WTC11 (cell line): ENCODE data around the gene SOS2.
"Not testable (repeated sequence)": the region's sequence is repeated elsewhere in the genome, so short reads cannot be mapped to it uniquely, and the experiment has no call there.

Source experiments
- ZNF121 ChIP-seq: sonication (generic); formaldehyde crosslinking; IDR thresholded peaks from 2 replicates; pipeline ENCODE4 v1.8.0; 2023; ENCODE audit warnings: missing genetic modification reagents
- TF ChIP-seq, protein P1 (sequence below): fragments of 200-600 bp; IDR thresholded peaks from 2 replicates; pipeline ENCODE4 v1.8.0; 2022; ENCODE audit warnings: antibody characterized with exemption
- TF ChIP-seq, protein P2 (sequence below): fragments of 250-450 bp; sonication (Bioruptor Pico); IDR thresholded peaks from 2 replicates; pipeline ENCODE4 v1.9.0; 2021; ENCODE audit warnings: mild to moderate bottlenecking
- TF ChIP-seq, protein P3 (sequence below): sonication (generic); formaldehyde crosslinking; IDR thresholded peaks from 2 replicates; pipeline ENCODE4 v1.8.0; 2023; ENCODE audit warnings: missing genetic modification reagents

DNA sequence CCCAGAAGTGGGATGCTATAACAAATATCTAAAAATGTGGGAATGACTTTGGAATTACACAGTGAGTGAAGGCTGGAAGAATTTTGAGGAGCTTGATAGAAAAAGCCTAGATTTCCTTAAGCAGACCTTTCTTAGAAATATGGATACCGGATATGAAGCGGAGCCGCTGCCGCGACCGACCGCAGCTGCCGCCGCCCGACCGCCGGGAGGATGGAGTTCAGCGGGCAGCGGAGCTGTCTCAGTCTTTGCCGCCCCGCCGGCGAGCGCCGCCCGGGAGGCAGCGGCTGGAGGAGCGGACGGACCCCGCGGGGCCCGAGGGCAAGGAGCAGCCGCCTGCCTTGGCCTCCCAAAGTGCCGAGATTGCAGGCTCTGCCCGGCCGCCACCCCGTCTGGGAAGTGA is 157.7 kb downstream of the SOS2 start:
- TF ChIP-seq, protein P1, sequence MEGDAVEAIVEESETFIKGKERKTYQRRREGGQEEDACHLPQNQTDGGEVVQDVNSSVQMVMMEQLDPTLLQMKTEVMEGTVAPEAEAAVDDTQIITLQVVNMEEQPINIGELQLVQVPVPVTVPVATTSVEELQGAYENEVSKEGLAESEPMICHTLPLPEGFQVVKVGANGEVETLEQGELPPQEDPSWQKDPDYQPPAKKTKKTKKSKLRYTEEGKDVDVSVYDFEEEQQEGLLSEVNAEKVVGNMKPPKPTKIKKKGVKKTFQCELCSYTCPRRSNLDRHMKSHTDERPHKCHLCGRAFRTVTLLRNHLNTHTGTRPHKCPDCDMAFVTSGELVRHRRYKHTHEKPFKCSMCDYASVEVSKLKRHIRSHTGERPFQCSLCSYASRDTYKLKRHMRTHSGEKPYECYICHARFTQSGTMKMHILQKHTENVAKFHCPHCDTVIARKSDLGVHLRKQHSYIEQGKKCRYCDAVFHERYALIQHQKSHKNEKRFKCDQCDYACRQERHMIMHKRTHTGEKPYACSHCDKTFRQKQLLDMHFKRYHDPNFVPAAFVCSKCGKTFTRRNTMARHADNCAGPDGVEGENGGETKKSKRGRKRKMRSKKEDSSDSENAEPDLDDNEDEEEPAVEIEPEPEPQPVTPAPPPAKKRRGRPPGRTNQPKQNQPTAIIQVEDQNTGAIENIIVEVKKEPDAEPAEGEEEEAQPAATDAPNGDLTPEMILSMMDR, result not testable (repeated sequence)
- TF ChIP-seq, protein P2, sequence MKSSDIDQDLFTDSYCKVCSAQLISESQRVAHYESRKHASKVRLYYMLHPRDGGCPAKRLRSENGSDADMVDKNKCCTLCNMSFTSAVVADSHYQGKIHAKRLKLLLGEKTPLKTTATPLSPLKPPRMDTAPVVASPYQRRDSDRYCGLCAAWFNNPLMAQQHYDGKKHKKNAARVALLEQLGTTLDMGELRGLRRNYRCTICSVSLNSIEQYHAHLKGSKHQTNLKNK (CRISPR knock-in tag), result not testable (repeated sequence)
- TF ChIP-seq ZNF121 (CRISPR knock-in tag), result not testable (repeated sequence)
- TF ChIP-seq, protein P3, sequence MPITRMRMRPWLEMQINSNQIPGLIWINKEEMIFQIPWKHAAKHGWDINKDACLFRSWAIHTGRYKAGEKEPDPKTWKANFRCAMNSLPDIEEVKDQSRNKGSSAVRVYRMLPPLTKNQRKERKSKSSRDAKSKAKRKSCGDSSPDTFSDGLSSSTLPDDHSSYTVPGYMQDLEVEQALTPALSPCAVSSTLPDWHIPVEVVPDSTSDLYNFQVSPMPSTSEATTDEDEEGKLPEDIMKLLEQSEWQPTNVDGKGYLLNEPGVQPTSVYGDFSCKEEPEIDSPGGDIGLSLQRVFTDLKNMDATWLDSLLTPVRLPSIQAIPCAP (CRISPR knock-in tag), result not testable (repeated sequence)
